GM19351 (cell line): Measurements from ENCODE around the gene STAC2.

Experiments
- ATAC-seq: cut with Tn5 transposase; IDR thresholded peaks from one replicate; pipeline ENCODE4 v1.9.1; 2021; ENCODE audit warnings: mild to moderate bottlenecking, moderate library complexity; ENCODE audit not compliant: unreplicated experiment

Gene STAC2

DNA sequence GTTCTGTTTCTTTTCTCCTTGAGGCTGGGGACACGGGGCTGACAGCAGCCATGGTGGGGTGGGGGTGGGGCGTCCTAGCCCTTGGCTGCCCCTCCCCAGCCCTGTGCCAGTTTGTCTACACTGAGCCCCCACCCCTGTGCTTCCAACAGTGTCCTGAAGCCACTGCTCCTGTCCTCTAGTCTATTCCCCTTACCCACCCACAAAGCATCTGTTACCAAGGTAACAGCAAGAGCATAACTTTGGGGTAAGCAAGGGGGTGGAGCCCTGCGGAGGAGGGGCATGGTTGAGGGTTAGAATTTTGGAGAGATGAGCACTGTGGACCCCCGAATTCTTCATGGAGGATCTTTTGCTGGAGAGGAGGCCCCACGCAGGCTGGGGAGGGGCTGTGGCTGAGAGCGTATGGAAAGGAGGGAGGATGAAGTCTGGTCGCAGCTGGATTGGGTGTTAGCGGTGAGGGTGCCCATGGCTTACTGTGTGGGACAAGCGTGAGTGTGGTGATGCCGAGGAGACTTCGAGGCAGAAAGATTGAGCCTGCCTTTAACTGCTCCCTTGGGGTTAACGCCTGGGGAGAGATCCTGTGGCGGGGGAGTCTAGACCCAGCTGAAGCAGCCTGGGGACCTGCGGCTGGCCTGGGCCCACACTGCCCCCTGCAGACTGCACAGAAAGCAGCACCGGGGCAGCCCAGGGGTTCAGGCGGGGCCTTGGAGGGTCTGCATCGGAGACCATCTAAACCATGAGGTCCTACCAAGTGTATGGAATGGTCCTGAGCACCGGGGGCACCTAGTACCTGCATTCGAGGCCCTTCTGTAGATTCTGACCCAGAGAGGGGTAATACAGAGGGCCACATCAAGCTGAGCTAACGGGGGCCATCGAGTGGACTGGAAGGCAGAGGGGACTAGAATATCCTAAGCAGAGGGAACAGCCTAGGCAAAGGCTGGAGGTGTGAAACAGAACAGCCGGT lies 6.1 kb upstream of the STAC2 start:
- no peak for ATAC-seq

DNA sequence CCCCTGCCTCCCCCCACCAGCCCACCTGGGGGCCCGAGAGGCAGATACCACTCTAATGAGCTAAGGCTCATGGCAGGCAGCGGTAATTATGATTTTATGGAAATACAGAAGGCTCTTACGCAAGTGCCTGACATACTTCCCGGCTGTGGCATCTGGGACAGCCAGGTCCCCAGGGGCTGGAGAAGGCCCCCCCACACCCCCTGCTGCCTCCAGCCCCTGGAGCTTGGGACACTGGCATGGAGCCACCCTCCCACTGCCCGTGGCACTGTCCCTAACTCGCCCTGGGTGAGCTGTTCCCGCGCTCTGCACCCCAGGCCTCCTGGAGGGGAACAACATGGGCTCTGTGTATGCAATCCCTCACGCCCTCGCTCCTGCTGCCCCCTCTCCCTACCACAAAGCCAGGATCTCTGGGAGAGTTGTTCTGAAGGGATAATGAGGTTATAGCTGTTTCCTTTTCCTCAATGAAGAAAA lies 5.4 kb upstream of the STAC2 start:
- no peak for ATAC-seq

DNA sequence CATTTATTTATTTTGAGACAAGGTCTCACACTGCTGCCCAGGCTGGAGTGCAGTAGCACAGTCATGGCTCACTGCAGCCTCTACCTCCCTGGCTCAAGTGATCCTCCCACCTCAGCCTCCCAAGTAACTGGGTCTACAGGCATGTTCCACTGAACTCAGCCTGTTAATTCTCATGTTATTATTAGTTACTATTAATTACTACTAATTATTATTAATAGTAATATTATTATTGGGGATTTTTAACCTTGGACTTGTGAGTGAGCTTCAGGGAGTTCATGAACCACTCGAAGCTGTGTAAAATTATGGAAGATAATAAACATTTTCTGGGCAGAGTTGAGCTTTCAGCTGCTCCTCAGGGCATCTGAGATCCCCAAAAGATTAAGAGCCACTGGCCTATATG lies 4.6 kb upstream of the STAC2 start:
- ATAC-seq = no peak

DNA sequence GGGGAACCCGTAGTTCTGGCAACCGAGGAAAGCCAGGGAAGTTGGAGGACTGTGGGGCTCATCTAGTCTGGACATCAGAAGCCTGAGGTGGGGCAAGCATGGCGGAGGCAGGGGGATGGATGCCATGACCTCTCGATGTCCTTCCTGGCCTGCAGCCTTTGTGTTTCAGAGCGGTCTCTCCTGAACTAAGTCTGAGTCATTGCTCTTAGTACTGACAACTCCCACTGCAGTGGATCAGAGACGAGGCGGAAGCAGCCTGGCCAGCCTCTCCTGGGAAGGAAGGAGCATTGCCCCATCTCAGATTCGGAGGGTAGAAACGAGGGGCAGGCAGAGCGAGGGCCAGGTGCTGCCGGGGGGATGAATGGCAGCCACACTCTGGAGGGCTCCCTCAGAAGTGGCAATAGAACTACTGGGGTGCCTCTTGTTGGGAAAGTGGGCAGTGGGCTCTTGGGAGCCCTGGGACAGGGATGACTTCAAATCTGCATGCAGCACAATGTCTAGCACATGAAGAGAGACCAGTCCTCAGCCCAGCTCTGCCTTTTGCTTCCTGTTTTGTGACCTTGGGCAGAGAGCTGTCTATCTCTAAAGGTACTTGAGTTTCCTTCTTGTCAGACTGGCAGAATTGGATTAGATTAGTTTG lies 3.6 kb upstream of the STAC2 start:
- no peak for ATAC-seq

DNA sequence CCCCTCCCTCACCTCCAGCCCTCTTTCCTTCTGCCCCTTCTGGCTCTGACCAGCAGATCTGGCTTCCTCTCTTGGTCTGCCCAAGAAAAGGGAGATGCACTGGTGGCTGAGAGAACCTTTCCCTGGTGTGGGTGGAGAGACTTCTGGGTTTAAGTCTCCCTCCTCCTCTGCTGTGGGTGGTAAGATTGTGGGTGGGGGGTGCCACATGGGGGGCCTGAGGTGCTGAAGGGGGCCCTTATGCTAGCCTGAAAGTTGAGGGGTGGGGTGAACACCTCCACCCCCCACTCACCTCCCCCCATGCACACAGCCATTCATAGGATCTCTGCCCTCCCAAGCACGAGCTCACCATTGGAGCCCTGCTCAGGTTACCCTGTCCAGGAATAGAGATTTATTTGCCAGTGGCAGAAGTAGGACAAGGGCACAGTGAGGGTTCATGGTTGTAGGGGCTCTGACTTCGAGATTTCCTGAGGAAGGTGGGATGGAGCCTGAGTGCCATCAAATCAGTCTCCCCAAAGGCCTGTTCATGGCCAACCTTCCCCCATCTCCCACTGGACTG lies 1.7 kb upstream of the STAC2 start:
- ATAC-seq = no peak

DNA sequence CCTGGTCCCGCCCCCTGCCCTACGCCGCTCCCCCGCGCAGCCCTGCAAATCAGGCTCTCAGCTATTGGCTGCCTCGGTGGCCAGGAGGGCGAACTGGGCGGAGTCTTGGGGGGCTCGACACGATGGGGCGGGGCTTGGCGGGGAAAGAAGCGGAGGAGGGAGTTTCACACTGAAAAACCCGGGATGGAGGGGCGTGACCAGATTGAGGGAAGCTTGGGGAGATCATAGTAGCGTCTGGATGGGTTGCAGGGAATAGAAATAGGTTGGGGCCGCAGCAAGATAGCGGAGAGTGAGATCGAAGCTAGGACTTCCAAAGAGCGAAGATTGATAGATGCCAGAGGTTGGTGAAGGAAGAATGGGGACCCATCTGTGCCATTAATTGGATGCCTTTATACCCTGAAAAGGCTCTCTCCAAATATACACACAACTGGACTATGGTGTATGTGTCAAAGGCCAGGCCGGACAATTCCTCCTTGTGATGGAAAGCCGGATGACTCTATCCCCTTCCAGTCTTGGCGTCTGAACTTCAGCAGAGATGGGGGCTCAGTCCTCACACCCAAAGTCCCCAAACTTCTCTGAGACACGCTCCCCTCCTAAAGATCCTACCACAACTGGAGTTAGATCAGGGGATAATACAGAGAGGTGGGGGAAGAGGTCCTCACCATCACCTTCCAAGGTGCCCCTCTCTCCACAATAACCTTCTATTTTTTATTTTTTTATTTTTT lies 376 bp upstream of the STAC2 start:
- ATAC-seq = no peak

DNA sequence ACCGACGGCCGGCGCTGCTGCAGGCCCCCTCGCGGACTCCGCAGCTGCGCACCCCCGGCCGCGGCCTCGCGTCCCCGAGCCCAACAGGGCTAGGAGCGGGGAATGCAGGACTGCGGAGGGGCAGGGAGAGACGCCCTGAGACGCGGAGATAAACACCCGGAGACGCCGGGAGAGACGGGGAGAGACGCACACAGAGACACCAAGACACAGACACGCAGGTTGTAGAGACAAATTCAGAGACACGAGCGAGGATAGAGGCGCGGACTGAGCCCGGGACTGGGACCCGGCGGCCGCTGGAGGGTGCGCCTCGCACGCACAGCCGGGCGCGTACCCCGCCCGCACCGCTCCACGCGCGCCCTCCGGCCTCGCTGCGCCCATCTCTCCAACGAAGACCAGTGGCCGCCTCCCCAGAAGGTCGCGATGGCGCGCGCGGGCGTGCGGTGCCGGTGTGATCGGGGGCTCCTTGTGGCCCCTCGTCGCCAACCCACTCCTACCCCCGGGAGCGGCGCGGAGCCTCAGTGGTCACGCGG lies 902 bp downstream of the STAC2 start:
- ATAC-seq = no peak

DNA sequence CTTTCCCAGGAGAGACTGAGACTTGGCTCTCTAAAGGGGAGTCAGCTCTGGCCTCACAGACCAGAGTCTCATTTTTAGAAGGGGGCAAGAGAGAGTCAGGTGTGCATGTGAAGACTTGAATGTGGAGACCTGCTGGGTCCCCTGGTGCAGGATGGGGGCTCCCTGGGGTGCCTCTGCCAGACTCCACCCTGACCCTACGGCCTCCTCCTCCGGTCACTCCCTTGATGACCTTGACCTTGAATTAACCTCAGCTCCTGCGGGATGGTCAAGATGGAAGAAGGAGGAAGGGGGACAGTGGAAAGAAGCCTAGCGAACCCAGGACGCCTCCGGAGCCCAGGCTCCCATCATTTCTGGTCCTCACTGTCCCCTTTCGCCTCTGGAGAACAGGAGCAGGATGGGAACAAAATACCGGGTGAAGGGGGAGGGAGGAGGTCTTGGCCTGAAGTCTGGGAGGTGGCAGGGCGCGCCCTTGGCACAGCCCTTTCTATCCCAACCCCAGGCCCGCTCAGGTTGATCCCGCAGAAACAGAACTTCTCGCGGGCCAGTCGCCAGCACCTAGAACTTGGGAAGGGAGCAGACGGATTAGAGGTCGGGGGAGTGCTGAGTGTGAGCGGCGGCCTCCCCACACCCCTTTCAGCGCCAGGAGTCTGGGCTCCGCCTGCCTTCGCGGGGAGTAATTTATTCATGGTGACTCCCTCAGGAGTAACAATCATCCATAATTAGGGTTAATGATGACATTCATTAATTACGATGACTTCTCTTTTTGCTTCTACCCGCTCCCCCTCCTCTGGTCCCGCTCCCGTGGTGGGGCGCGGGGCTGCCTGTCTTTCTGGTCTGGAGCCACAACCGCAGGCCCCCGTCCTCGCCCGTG lies 1.6 kb downstream of the STAC2 start:
- ATAC-seq = no peak

DNA sequence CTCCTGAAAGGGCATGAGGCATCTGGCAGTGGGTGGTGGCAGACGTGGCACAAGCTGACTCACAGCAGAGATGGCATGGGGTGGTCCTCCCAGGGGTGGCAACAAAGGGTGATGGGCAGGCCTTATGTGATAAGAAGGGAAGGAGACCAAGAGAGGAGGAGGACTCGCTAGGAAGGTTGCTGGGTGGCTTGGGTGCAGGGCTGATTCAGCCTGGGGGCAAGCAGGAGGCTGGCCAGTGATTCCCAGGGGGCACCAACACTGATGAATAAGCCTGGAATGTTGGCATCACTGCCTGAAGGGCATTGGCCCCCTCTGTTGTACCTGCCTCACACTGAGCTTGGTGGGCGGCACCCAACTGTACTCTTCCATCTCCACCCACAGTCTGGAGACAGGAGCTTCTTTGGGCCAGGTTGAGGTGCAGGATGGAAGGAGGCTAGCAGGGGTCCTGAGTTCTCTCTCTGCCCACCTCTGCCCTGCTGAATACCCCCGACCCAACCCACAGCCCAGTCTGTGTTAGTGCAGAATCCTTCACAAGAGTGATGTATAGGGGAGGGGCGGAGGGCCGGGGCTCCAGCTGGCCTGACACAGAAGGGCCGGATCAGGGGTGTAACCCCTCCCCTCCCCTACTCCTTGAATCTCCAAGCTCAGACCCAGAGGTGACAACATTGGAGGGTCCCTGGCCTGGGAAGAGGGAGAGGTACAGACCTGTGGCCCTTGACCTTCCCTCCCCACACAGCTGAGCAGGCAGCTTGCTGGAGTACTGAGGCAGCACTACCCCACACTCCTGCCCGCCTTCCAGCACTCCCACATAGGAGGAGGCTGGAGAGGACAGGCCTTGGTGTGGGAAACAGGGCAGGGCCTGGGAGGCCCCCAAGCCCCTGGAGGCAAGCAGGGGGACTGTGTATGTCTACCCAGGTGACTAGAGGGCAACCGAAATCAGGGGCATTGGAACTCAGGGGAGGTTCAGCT lies 2.6 kb downstream of the STAC2 start:
- no peak for ATAC-seq

DNA sequence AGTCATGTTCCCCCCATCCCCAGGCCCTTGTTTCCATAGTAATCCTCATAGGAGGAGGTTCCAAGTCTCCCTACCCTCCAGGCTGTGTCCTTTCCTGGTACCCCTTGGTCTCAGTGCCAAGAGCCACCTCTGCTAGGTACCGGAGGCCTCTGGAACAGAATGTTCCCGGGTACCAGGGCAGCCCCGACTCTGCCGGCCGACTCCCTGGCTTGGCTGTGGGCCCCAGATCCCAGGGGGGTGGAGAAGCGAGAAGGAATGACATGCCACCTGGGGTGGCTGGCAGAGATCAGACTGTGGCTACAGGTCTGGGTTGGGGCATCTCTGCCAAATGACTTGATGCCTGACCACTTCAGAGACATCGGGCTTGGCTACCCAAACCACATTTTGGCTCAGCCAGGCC lies 3.6 kb downstream of the STAC2 start:
- ATAC-seq = no peak

DNA sequence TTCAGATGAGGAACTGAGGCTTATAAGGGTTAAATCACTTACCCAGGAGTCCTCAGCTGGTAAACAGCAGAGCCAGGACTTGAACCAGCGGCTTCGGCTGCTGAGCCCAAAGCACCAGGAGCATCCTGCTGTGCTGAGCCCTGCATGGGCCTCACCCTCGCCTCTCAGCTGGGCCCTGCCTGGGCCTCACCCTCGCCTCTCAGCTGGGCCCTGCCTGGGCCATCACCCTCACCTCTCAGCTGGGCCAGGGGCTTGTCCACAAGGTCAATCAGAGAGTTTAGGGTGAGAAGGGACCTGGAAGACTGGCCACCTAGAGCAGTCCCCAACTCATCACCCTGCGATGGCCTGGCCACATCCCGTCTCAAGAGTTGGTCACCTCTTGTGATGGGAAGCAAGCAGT lies 4.2 kb downstream of the STAC2 start:
- ATAC-seq = no peak

DNA sequence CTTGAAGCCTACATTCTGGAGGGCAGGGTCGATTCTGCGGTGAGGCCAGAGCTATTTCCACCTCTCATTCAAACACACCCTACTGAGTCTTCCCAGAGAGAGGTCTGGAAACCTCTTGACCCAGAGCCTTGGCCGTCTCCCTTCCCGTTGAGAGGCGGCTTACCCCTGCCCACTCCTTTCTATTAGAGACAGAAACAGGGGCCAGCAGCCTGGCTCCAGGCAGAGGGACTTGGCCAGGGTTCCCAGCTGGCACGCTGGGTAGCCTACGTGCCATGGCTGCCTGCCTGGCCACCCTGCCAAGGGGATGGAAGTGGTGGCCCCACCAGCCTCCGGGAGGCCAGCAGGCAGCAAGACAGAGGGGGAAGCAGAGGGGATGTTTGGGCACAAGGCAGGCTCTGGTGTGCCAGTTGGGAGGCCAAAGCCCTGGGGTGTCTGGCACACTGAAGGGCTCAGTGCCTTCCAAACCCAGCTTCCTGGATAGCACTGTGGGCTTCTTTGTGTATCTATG lies 6.0 kb downstream of the STAC2 start:
- no peak for ATAC-seq

DNA sequence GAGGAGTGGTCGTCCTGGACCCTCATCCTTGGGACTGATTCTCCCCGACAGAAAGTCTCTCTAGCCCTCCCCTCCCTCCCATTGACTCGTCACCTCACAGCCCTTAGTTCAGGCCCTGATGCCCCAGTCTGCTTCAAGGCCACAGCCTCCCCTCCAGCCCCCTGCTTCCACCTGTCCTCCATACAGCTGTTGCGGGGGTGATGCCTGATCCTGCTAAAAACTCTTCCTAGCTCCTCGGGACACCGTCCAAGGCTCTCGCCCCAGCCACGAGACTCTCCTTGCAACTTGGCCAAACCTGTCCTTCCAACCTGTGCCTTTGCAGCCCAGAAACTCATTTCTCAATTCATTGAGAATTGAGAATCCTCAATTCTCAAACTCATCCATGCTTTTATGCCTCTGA lies 6.8 kb downstream of the STAC2 start:
- no peak for ATAC-seq

DNA sequence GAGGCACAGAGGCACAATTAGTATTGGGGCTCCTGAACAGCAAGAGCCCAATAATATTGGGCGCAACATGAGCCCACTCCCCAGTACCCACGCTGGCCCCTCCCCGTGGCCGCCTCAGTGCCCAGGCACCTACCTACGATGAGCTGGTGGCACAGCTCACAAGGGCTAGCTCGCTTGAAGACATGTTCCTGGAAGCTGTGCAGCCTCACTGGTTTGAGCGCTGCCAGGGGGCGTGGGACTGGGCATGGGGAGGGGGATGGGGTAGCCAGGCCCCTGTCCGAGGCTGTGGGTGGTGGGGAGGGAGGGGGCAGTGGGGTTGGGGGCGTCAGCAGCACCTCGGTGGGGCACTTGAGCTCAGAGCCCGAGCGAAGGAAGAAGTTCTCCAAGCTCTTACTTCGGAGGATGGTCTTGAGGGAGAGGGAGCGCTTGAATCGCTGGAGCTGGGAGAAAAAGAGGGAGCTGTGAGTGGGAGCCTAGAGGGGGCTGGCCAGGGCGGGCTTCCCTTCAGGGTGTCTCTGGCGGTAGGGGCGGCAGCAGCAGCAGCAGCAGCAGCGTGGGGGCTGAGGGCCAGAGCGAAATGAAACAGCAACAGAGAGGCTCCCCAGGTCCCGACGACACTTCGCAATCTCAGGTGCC lies 7.9 kb downstream of the STAC2 start:
- ATAC-seq = no peak

DNA sequence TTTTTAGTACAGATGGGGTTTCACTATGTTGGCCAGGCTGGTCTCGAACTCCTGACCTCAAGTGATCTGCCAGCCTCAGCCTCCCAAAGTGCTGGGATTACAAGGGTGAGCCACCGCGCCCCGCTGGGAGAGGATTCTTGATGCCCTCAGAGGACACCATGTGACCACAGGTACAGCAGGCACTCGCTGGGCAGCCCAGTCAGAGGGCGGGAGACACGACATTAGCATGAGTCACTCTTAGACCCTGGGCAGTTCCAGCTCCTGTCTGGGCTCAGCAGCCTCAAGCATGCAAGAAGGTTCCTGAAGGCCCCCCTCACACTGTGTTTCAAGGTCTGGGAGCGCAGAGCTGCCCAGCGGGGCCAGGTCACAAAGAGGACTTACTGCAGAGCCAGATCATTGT lies 11.9 kb downstream of the STAC2 start:
- ATAC-seq = no peak

DNA sequence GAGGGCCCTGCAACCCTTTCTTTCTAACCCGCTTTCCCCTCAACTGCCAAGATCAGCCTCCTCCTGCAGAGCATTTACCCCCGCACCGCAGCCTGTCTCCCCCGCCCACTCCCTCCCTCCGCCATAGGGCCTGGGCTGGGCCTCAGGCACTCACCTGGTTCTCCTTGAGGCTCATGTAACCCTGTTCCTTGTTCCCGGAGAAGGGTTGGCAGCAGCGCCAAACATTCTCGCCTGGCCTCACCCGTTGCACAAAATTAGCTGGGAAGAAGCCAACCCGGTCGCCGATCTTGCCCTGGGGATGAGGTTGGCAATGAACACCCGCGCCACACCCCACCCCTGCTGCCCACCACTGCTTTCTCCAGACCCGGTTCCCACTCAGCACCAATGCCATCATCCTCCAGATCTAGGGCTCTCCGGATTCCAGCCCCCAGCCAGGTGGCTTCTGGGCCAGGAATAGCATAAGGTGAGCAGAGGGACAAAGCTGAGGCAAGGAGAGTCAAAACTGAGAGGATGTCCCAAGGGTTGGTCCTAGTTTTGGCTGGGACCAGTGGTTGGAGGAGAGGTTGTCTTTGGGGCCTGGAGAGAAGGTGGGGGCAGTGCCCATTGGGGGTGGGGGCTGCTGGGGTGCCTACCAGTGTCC lies 12.8 kb downstream of the STAC2 start:
- no peak for ATAC-seq

DNA sequence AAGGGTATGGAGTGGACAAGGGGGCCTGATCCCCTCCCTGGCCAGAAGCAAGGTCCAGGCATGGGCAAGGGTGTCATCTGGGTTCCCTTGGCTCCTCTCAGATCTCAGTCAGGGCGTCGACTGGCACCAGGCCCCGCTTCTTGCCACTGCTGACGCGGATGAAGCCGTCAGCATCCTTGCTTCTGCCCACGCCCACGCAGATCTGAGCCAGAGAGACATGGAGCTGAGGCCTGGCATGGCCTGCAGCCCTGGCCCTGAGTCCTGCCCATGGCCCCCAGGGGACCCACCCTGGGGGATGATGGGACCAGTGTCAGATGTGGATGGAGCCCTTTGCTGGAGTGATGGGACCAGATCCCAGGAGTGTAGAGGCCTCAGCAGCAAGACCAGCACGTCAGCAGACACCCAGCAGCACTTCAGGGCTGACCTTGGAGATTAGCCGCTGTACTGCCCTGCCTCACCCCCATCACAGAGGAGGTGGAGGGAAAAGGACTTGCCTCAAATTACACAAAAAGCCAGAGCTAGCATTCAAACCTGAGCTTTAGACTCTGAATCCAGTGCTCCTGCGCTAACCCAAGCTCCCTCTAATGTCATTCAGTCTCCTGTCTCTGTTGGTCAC lies 13.4 kb downstream of the STAC2 start:
- ATAC-seq = no peak
